RWPE2 (cell line): ENCODE measurements around the gene STAT3.

Experiments
- ATAC-seq: fragments of 200-7000 bp; cut with Tn5 transposase; 3 replicates; pipeline ENCODE4 v1.9.1; 2021; ENCODE audit warnings: low read depth
- DNase-seq: peaks from one replicate; pipeline ENCODE4 v3.0.0-alpha.2; 2020; ENCODE audit warnings: low spot score
- H3K27ac ChIP-seq: fragments of 450-650 bp; 2 replicates; pipeline ENCODE4 v1.5.1; 2017; ENCODE audit warnings: mild to moderate bottlenecking; ENCODE audit not compliant: poor library complexity, severe bottlenecking
- H3K27me3 ChIP-seq: fragments of 250-450 bp; sonication (Bioruptor Pico); 2 replicates; pipeline ENCODE4 v1.5.1; 2021; ENCODE audit warnings: mild to moderate bottlenecking, moderate library complexity; ENCODE audit not compliant: insufficient read depth, poor library complexity, severe bottlenecking
- H3K36me3 ChIP-seq: fragments of 250-450 bp; sonication (Bioruptor Pico); 2 replicates; pipeline ENCODE4 v1.5.1; 2020; ENCODE audit warnings: low read depth, mild to moderate bottlenecking, moderate library complexity
- H3K4me1 ChIP-seq: fragments of 250-450 bp; sonication (Bioruptor Pico); 2 replicates; pipeline ENCODE4 v1.5.1; 2021; ENCODE audit warnings: mild to moderate bottlenecking, moderate library complexity; ENCODE audit not compliant: insufficient read depth, poor library complexity, severe bottlenecking
- H3K4me3 ChIP-seq: fragments of 250-450 bp; sonication (Bioruptor Pico); 2 replicates; pipeline ENCODE4 v1.5.1; 2021; ENCODE audit warnings: mild to moderate bottlenecking, moderate library complexity; ENCODE audit not compliant: severe bottlenecking
- H3K9me3 ChIP-seq: fragments of 250-450 bp; sonication (Bioruptor Pico); 2 replicates; pipeline ENCODE4 v1.5.1; 2021; ENCODE audit warnings: mild to moderate bottlenecking, moderate library complexity; ENCODE audit not compliant: severe bottlenecking
- TF ChIP-seq, protein P1 (sequence below): fragments of 450-650 bp; IDR thresholded peaks from one replicate; pipeline ENCODE4 v1.5.1; 2017; ENCODE audit warnings: mild to moderate bottlenecking, moderate library complexity; ENCODE audit not compliant: poor library complexity, severe bottlenecking

The STAT3 gene

DNA sequence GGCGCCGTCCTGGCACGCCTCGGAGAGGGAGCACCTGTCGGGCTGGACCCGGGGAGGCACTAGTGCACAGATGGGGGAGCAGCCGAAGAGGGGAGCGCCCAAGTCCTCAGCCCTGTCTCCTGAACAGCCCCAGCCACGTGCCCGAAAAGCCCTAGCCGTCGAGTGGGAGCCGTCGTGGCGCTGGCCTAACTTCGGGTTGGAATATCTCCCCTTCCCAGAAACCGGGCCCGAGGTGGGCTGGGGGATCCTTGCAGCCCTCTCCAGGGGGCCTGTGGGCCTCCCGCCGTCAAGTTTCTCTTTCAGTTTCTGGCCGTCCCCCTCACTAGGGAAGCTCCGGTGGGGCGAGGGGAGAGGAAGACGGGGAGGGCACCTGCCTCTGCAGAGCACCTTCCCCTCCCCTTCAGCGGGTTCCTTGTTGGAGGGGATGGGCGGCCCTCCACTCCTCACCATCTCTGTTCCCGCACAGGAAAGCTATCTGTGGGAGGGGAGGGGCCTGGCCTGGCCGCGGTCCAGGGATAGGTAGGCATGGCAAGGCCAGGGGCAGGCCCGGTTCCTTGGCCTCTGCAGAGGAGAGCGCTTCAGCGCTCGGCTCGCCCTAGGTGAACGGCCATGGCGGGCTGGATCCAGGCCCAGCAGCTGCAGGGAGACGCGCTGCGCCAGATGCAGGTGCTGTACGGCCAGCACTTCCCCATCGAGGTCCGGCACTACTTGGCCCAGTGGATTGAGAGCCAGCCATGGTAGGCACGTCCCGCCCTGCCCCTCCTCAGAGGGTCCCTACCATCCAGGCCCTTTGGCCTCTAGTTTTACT lies 99.2 kb downstream of the STAT3 start:
- Histone ChIP-seq H3K4me1 (no peaks in the 10 kb centered on the region), H3K9me3 (no peaks in the 10 kb centered on the region), H3K27me3 (no peaks in the 10 kb centered on the region), H3K27ac (no peak overlapping the region), H3K36me3 (no peaks in the 10 kb centered on the region), H3K4me3 (peak overlapping the region; percentile 35)
- TF ChIP-seq, protein P1, sequence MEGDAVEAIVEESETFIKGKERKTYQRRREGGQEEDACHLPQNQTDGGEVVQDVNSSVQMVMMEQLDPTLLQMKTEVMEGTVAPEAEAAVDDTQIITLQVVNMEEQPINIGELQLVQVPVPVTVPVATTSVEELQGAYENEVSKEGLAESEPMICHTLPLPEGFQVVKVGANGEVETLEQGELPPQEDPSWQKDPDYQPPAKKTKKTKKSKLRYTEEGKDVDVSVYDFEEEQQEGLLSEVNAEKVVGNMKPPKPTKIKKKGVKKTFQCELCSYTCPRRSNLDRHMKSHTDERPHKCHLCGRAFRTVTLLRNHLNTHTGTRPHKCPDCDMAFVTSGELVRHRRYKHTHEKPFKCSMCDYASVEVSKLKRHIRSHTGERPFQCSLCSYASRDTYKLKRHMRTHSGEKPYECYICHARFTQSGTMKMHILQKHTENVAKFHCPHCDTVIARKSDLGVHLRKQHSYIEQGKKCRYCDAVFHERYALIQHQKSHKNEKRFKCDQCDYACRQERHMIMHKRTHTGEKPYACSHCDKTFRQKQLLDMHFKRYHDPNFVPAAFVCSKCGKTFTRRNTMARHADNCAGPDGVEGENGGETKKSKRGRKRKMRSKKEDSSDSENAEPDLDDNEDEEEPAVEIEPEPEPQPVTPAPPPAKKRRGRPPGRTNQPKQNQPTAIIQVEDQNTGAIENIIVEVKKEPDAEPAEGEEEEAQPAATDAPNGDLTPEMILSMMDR, result no peak
- DNase-seq, result peak; percentile 57
- no peak for ATAC-seq

DNA sequence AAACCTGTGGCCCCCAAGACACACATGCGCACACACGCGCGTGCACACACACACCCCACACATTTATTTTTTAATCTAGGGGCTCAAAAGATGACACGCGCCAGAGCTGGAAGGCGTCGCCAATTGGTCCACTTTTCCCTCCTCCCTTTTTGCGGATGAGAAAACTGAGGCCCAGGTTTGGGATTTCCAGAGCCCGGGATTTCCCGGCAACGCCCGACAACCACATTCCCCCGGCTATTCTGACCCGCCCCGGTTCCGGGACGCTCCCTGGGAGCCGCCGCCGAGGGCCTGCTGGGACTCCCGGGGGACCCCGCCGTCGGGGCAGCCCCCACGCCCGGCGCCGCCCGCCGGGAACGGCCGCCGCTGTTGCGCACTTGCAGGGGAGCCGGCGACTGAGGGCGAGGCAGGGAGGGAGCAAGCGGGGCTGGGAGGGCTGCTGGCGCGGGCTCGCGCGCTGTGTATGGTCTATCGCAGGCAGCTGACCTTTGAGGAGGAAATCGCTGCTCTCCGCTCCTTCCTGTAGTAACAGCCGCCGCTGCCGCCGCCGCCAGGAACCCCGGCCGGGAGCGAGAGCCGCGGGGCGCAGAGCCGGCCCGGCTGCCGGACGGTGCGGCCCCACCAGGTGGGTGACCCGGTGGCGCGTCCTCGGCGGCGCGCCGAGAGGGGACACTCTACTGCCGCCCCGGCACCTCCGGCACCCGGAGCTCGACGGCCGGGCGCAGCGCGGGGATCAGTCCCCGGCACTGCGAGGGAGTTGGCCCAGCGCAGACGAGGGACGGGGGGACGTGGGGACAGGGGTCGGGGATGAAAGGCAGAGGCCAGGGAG lies 100.1 kb downstream of the STAT3 start, which contains the start of gene STAT5A:
Gene STAT5A (plus strand): TSS at position 522 of the 826 bp plus-strand sequence. CDS start 914 bp downstream, outside the sequence.
- Histone ChIP-seq H3K4me1 (no peaks in the 10 kb centered on the region), H3K9me3 (no peaks in the 10 kb centered on the region), H3K4me3 (peak within 1 kb of the TSS; percentile 35), H3K27me3 (no peaks in the 10 kb centered on the region), H3K27ac (no peak within 1 kb of the TSS), H3K36me3 (no peaks in the 10 kb centered on the region)
- peak; percentile 85 for ATAC-seq
- TF ChIP-seq, protein P1, result no peak
- peak; percentile 51 for DNase-seq

DNA sequence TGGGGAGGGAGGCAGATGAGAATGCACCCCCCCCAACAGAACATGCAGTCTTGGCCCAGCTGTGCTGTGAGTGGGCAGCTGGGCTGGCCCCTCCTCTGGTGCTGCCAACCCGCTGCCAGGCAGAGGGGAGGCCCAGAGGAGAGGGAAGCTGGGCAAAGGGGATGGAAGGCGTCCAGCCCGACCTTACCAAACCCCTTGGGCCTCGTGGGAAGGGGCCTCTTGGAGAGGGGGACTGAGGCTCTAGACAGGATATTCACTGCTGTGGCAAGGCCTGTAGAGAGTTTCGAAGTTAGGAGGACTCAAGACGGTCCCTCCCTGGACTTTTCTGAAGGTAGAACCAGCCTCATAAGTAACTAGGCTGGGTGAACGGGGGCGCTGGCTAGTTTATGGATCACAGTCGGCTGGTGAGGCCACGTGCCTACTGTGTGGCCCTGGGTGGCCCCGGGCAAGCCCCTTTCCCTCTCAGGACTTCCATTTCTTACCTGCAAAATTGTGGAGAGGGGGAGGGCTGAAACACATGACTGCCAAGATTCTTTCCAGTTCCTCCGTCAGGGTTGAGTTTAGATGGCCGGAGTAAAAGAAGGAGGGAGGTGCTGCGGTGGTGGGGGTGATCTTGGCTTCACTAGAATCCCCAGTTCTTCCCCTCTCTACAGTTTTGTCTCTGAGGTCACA lies 100.8 kb downstream of the STAT3 start:
- TF ChIP-seq, protein P1, result no peak
- Histone ChIP-seq H3K4me3 (peak overlapping the region; percentile 35), H3K4me1 (no peaks in the 10 kb centered on the region), H3K9me3 (no peaks in the 10 kb centered on the region), H3K27ac (no peak overlapping the region), H3K27me3 (no peaks in the 10 kb centered on the region), H3K36me3 (no peaks in the 10 kb centered on the region)
- peak; percentile 35 for DNase-seq
- no peak for ATAC-seq

DNA sequence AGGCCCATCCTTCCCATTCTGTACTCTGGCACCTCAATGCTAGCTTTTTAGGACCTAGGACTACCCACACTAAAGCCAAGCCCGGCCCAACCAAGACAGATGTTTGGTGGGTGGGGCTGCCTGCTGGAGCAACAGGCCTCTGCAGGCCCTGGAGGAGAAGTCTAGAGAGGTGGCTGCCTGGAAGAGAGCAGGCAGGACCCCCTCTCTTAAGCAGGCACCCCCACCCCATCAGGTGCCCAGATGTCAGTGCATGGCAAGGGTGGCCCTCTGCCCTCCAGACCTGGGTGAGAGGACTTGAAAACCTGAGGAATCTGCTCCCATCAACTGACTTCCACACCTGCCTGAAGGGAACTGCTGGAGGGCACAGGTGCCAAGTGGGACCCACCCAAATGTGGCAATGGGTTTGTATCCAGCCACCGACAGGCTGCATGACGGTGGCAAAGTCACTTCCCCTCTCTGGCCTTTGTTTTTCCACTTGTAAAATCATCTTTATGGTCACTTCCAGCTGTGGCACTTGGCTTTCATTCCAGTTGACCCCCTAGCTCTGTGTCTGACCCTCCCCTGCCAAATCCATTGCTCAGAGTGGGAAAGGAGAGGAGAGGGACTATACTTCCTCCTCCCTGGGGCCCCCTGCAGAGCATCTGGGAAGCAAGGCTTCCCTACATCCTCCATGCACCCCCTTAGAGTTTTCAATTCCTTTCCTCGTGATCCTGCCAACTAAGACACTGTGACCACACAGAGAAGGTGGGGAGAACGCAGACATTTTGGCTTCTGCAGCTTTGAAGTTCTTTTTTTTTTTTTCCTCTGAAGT lies 101.6 kb downstream of the STAT3 start:
- Histone ChIP-seq H3K36me3 (no peaks in the 10 kb centered on the region), H3K27me3 (no peaks in the 10 kb centered on the region), H3K27ac (no peak overlapping the region), H3K4me3 (no peak overlapping the region), H3K4me1 (no peaks in the 10 kb centered on the region), H3K9me3 (no peaks in the 10 kb centered on the region)
- DNase-seq (peak; percentile 34), ATAC-seq (no peak)
- TF ChIP-seq, protein P1, result no peak
